Amniotic stem cell (primary cell): Measurements from ENCODE around the gene RERE.
A peak's percentile ranks its signal among the peaks of the same experiment; 100 is the strongest.
"Not testable (repeated sequence)": the region's sequence is repeated elsewhere in the genome, so short reads cannot be mapped to it uniquely, and the experiment has no call there.

Experiments used
- DNase-seq: peaks from one replicate; lab custom pipeline; 2025; lab: John Stamatoyannopoulos, UW

The RERE gene

GRCh38 chr1:8510041-8510823 is 307.2 kb downstream of the RERE start:
- peak; percentile 71 for DNase-seq

DNA sequence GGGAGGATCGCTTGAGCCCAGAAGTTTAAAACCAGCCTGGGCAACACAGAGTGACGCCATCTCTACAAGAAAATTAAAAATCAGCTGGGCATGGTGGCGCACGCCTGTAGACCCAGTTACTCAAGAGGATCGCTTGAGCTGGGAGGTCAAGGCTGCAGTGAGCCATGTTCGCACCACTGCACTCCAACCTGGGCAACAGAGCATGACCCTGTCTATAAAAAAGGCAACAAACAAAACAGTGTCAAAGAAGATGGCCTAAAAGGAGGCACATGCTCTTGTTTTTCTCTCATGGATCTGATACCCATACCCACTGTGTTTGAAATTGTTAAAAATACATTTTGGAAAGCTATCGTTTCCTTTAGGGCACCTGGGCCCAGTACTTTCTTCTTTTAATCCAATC is 307.9 kb downstream of the RERE start:
- DNase-seq = no peak

DNA sequence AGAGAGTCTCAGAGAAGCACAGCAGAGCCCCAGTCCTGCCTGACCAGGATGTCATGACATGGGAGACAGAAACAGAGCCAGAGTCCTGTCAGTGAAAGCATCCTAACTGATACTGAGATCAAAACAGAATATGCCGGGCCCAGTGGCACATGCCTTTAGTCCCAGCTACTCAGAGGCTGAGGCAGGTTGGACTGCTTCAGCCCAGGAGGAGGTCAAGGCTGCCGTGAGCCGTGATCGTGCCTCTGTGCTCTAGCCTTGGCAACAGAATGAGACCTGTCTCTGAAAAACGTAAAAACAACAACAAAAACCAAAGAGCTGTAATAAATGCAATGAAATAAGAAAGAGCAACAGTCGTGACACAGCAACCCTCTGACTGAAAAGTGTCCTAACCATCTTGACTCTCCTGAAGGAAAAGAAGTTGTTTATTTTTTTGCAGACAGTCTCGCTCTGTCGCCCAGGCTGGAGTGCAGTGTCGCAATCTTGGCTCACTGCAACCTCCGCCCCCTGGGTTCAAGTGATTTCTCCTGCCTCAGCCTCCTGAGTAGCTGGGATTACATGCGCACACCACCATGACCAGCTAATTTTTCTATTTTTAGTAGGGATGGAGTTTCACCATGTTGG is 310.3 kb downstream of the RERE start:
- no peak for DNase-seq

DNA sequence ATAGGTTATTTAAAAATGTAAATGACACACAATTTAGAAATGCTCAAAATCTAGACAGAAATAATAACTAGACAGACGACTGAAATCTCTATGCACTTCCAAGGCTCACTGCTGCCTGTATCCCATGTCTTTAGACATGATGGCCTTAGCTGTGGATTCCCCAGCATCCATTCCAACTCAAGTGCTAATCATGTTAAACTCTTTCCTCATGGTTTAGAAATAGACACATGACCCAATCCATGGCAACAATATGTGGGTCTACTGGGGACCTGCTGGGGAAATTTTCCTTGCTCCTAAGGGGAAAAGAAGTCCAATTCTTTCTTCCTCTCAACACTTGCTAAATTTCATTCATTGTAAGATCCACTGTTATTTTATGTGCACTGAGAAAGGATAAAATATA is 311.0 kb downstream of the RERE start:
- DNase-seq = no peak

GRCh38 chr1:8503842-8504241 is 313.6 kb downstream of the RERE start:
- DNase-seq = no peak

- DNase-seq = not testable (repeated sequence)
Measured at GRCh38 chr1:8502949-8503348, 314.5 kb downstream of the RERE start.

- no peak for DNase-seq
Measured at GRCh38 chr1:8497210-8497819, 320.1 kb downstream of the RERE start.

DNA sequence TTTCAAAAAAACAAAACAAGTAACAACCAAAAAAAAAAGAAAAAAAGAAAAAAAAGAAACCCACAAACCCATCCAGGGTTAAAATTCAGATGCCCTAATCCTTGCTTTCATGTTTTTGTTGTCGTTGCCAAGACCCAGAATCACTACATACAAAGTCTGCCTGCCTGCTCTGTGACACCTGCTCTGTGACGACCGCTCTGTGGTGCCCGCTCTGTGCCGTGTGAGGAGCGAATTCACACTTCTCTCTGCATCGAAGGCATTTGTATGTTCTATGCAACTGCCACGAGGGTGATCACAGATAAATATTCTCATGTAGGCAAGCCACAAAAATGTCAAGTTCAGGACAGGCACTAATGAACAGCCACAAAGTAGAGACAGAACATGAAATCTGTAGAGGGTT is 321.0 kb downstream of the RERE start:
- no peak for DNase-seq

DNA sequence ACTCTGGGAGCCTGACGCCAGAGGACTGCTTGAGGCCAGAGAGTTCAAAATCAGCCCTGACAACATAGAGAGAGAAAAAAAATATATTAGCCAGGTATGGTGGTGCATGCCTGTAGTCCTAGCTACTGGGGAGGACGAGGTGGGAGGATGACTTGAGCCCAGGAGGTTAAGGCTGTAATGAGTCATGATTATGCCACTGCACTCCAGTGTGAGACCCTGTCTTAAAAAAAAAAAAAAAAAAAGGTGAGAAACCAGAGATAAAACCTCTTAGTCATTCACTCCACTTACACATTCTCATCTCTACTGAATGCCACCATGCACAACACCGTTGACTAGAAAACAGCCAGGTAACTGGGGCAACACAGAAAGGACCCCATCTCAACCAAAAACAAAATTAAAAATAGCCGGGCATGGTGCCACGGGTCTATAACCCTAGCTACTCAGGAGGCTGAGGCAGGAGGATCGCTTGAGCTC is 321.5 kb downstream of the RERE start:
- DNase-seq = no peak

GRCh38 chr1:8494681-8495080 is 322.8 kb downstream of the RERE start:
- DNase-seq = no peak

DNA sequence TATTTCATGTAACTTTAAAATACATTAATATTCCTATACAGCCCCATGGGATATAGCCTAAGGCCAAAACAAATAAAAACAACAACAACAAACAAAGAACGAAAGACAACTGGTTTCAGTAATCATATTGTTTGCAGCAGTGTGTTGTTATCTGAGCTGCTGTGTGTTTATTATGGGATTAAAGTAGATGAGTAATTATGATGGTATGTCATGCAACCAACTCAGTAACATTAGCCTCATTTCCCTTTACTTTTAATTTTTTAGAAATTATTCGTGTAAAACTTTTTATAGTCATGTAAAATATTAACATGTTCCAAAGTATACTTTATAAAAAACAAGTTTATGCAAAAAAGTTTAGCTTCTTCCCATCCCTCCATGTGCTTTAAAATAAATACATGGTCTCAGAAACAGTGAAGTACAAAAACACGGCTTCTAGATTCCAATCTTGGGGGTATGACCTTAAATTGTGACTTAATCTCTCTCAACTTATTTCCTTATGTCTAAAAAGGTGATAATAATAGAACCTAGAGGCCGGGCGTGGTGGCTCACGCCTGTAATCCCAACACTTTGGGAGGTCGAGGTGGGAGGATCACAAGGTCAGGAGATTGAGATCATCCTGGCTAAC is 323.4 kb downstream of the RERE start:
- no peak for DNase-seq

GRCh38 chr1:8487249-8487648 is 330.2 kb downstream of the RERE start:
- DNase-seq = no peak

- DNase-seq = no peak
Measured at GRCh38 chr1:8486047-8486446, 331.4 kb downstream of the RERE start.

DNA sequence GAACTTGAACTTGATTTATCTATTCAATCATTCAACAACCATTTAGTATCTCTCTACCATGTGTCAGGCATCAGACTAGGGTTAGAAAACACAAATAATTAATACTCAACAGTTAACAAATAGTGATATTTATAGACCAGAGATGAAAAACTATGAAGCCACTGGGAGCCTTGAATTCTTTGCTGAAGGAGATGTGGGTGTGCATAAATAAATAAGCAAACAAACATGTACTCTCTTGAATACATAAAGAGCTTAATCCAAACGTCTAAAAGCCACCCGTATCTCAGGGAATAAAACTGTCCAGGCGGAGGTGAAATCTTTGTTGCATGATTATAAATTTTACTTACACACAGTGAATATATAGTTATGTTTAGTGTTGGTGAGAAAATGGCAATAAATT is 333.9 kb downstream of the RERE start:
- DNase-seq = no peak

GRCh38 chr1:8482979-8483381 is 334.5 kb downstream of the RERE start:
- DNase-seq = peak; percentile 32

DNA sequence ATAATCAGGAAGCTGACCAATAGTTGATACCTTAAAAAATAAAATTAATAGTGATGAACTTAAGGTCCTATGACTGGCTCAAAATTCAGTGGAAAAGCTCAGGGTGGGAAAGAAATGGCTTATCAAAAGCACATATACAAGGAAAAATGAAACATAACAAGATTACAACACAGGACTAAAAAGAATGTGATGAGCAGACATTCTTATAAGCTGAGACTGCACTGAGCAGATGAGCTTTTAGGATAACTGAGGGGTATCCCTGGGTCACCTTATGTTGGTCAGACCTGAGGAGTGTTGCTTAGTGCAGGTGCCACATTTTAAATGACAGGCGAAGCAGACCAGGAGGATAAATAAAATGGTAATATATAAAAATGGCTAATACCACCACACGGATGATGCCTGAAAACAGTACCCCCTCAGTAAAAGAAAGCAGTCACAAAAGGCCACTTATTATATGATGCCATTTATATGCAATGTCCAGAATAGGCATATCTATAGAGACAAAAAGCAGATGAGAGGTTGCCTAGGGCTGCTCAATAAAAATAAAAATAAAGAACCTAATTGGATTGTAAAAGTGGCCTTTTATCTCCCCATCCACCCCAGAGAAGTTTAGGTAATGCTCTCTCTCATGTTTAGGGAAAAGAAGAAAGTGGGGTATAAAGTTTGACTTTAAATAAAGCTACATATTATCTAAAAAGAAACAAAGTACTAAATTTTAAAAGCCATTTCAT is 335.6 kb downstream of the RERE start:
- no peak for DNase-seq

DNA sequence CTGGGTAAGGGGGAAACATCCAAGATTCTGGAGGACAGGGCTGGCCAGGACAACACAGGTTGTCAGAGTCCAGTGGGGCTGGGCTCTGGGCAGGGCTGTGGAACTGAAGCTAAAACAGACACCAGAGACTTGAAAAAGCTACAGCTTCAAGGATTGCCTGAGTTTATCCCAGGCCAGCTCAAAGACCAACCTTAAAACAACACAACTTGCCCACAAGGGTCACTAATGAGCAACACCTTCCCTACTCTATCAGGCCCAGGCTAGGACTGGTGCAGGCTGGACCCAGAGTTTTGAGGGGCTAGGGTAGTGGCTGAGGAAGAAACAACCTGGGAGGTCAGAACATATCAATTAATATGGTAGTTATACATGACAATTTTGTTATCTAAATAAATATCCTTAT is 338.9 kb downstream of the RERE start:
- no peak for DNase-seq

DNA sequence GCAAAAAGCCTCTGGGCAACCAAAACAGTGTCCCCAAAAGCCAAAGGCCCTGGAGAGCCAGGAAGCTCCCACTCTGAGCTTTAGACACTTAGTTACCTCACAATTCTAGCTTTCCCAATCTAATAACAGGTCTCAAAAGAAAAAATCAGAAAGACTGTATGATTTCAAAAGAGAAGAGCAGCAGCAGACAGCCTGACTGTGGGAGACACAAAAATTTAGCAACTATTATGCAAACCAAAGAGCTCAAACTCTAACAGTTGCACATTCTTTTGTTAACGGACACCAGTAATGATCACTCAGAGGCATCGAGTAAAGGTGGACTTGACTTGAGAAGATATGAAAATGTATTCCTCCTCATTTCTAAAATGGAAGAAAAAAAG is 339.5 kb downstream of the RERE start:
- DNase-seq = no peak

DNA sequence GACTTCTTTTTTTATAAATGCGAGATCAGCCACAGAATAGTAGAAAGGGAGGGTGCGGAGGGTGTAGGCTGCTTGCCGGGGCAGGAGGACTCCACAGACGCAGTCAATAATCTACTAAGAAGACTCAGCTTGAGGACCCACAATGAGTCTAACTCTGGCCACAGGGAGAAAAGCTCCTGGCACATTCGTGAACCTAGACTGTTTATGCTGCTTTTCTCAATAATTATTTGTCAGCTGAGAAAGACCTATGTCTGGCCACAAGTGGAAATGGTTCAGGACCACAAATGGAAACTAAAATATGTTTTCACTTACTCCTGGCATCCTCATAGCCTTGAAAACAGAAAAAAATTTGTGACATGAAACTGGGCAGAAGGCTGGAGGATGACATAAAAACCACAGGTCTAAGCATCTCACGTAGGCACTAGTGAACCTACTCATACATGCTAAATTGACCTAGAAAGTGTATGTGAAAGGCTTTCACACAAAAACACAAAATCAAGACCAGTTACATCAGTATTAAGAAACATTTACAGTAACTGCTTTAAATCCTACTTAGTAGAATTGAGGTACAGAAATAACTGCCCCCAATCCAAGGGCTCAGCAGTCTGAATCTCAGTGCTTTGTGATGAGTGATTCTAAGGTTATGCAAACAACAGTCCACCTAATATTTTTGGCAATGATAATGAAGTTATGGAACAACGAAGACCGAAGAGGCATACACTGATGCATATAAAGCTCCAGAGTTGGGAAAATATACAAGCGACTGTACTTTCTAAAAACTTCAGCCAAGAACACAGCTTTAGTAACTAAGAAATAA is 340.1 kb downstream of the RERE start:
- DNase-seq = peak; percentile 48

GRCh38 chr1:8476006-8476405 is 341.4 kb downstream of the RERE start:
- DNase-seq = no peak

DNA sequence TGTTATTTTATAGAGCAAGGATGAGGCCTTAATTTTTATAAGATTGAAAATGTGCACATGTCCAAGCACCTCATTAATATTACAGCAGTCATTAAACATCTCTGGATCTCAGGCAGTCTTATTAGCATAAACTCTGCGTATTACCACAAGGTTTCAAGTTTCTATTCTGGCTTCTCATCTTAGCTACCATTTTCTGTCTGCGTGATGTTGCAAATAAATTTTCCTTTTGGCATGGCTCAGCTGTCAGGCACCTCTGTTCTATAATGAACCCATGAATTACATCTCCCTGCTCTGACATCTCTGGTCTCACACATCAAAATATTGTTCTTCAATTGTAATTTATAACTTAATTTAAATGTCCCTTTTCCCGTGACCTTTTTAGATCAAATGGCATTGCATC is 343.1 kb downstream of the RERE start:
- DNase-seq = no peak
